NB4 (cell line): ENCODE data around the gene BLVRA.

Experiments
- DNase-seq: peaks from one replicate; pipeline ENCODE4 v3.0.0; 2010; ENCODE audit warnings: low read depth
- H3K4me3 ChIP-seq: one replicate; pipeline ENCODE4 v1.5.1; 2011; ENCODE audit warnings: mild to moderate bottlenecking, low read depth, low read length, moderate library complexity
- CTCF ChIP-seq: IDR thresholded peaks from one replicate; pipeline ENCODE4 v1.5.1; 2012; ENCODE audit warnings: low read depth, low read length
- MAX ChIP-seq: IDR thresholded peaks from 2 replicates; pipeline ENCODE4 v1.6.1; 2011; ENCODE audit warnings: low read depth, low read length
- MYC ChIP-seq: IDR thresholded peaks from 2 replicates; pipeline ENCODE4 v1.6.1; 2011; ENCODE audit warnings: low read depth, low read length
- POLR2A ChIP-seq: IDR thresholded peaks from 2 replicates; pipeline ENCODE4 v1.6.1; 2011; ENCODE audit warnings: mild to moderate bottlenecking; ENCODE audit not compliant: insufficient read length; ENCODE audit errors: extremely low read depth

The BLVRA gene

DNA sequence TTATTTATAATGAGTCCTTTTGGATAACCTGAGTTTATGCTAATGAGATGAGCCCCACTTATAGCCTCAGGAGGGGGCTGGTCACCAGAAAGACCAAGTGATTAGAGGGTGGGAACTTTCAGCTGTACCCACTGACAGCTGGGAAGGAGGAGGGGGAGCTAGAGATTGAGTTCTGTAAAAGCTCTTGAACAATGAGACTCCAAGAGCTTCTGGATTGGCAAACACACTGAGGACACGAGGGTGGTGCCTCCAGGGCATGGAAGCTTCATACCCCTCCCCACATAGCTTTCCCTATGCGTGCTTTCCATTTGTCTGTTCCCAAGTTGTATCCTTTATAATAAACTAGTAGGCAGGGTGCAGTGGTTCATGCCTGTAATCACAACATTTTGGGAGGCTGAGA is 90.6 kb downstream of the BLVRA start:
- DNase-seq, result no peak
- no peak for TF ChIP-seq MYC
- no peak for TF ChIP-seq MAX
- no peak for TF ChIP-seq POLR2A
- no peak for TF ChIP-seq CTCF
- H3K4me3 ChIP-seq, result no peak overlapping the region

- peak; percentile 90 for DNase-seq
Measured at GRCh38 chr7:43850348-43851116, 92.1 kb downstream of the BLVRA start.

DNA sequence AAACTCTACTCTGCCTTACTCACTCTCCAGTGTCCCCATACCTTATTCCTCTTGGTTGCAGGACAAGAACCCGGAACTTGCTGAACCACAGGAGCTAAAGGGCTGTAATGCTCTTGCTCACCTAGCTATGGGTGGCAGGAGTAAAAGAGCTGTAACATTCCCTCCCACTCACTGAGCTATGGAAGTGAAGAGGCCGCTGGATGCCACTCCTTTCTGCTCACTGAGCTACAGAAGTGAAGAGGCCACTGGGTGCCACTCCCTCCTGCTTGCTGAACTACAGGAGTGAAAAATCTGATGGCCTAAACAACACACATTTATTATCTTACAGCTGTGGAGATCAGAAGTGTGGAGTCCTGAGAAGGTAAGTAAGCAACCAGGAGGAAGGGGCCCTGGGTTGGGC is 93.3 kb downstream of the BLVRA start:
- no peak for TF ChIP-seq POLR2A
- TF ChIP-seq MYC, result no peak
- no peak for TF ChIP-seq CTCF
- no peak for TF ChIP-seq MAX
- H3K4me3 ChIP-seq, result no peak overlapping the region
- DNase-seq, result no peak

More at GRCh38 chr7:43850348-43851116, 92.1 kb downstream of the BLVRA start:
- H3K4me3 ChIP-seq, result no peak overlapping the region
- TF ChIP-seq MYC (no peak), MAX (0 out of 2 replicates have a peak, but pooled peaks have one; percentile 2)

DNA sequence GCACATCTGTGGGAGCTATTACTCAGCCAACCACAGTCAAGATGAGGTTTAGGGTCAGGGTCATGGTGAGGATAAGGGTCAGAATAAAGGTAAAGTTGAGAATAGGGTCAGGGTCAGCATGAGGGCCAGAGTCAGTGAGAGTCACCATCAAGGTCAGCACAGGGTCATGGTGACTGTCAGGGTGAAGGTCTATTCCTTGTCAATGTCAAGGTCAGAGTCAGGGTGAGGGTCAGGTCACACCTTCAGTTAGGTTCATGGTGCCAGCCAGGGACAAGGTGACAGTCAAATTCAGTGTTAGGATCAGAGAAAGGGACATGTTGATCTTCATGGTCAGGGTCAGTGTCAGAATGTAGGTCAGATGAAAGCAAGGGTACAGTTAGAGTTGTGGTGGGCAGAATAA is 96.7 kb downstream of the BLVRA start:
- H3K4me3 ChIP-seq, result no peak overlapping the region
- TF ChIP-seq CTCF, result no peak
- TF ChIP-seq MYC, result no peak
- no peak for TF ChIP-seq MAX
- no peak for TF ChIP-seq POLR2A
- DNase-seq, result no peak

DNA sequence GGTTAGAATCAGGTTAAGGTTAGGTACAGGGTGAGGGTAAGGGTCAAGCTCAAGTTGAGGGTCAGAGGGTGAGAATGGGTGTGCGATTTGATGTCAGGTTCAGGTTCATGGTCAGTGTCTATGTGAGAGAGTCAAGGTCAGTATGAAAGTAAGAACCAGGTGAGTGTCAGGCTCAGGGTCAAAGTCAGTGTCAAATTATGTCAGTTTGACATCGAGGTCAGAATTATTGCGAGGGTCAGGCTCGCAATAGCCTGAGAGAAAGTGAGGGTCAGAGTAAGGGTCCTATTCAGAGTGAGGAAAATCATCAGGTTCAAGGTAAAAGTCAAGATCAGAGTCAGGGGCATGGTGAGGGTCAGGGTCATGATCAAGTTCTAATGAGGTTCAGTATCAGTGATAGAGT is 97.8 kb downstream of the BLVRA start:
- no peak overlapping the region for H3K4me3 ChIP-seq
- DNase-seq, result no peak
- TF ChIP-seq MAX (no peak), POLR2A (no peak), MYC (no peak), CTCF (no peak)
